ENCODE results near the gene OR6C2. TPM values are rescaled to one million over a fixed set of nuclear protein-coding genes. Genes with fewer than 3 reads are reported as not detected.

OR6C2 gene
- total RNA-seq, 6 experiments from 2014 or later: not detected

- no peaks in the 10 kb centered on the region for H3K9me3 ChIP-seq
- no peaks in the 10 kb centered on the region for H3K4me1 ChIP-seq
- DNase-seq: no peak
- no peaks in the 10 kb centered on the region for H3K27me3 ChIP-seq
- 37% methylated on average over 2 of the region's 2 CpGs for WGBS (ENCODE audit: insufficient coverage, low coverage, low lambda C conversion rate, missing lambda C conversion rate)
- H3K36me3 ChIP-seq: no peaks in the 10 kb centered on the region
- H3K4me3 ChIP-seq: no peak within 1 kb of the TSS
- no peak within 1 kb of the TSS for H3K27ac ChIP-seq
- ATAC-seq: no peak
- TF ChIP-seq CTCF (IDR thresholded peaks at IDR 0.05) (no peak), POLR2A (IDR thresholded peaks at IDR 0.05) (no peak)
- intact Hi-C loops (cut with DNase I): no loop called here
These were observed 48.2 kb downstream of the OR6C2 start, which contains the start of gene OR6C68 for GRCh38 chr12:55492078-55492477. Gene OR6C68 (plus strand): TSS chr12:55492378. CDS start chr12:55492378, 0 bp downstream.

- WGBS (ENCODE audit: insufficient coverage, low coverage, low lambda C conversion rate, missing lambda C conversion rate): 77% methylated on average over 5 of the region's 5 CpGs
These were observed 51.6 kb downstream of the OR6C2 start for GRCh38 chr12:55495490-55495889.

GRCh38 chr12:55499231-55499630 is 55.4 kb downstream of the OR6C2 start:
- intact Hi-C loops (cut with DNase I): no loop called here
- ATAC-seq (no peak), DNase-seq (no peak)
- Histone ChIP-seq H3K27ac (no peak overlapping the region), H3K4me1 (no peaks in the 10 kb centered on the region), H3K36me3 (no peaks in the 10 kb centered on the region), H3K27me3 (no peaks in the 10 kb centered on the region), H3K4me3 (no peak overlapping the region), H3K9me3 (no peaks in the 10 kb centered on the region)
- TF ChIP-seq POLR2A (IDR thresholded peaks at IDR 0.05) (no peak), CTCF (IDR thresholded peaks at IDR 0.05) (no peak)
- WGBS (ENCODE audit: insufficient coverage, low coverage, low lambda C conversion rate, missing lambda C conversion rate): 62% methylated on average over 4 of the region's 4 CpGs

More at GRCh38 chr12:55495490-55495889, 51.6 kb downstream of the OR6C2 start:
- DNase-seq: no peak
- no peaks in the 10 kb centered on the region for H3K4me1 ChIP-seq
- no peak for ATAC-seq
- no peak overlapping the region for H3K27ac ChIP-seq
- TF ChIP-seq CTCF (IDR thresholded peaks at IDR 0.05) (no peak), POLR2A (IDR thresholded peaks at IDR 0.05) (no peak)
- no peaks in the 10 kb centered on the region for H3K36me3 ChIP-seq
- H3K27me3 ChIP-seq: no peaks in the 10 kb centered on the region
- no peaks in the 10 kb centered on the region for H3K9me3 ChIP-seq
- H3K4me3 ChIP-seq: no peak overlapping the region
- intact Hi-C loops (cut with DNase I): no loop called here

GRCh38 chr12:55499810-55500252 is 56.0 kb downstream of the OR6C2 start:
- intact Hi-C loops (cut with DNase I): no loop called here
- Histone ChIP-seq H3K4me1 (no peaks in the 10 kb centered on the region), H3K27ac (no peak overlapping the region), H3K9me3 (no peaks in the 10 kb centered on the region), H3K36me3 (no peaks in the 10 kb centered on the region), H3K4me3 (no peak overlapping the region), H3K27me3 (no peaks in the 10 kb centered on the region)
- peak; percentile 31 to 72 (median 44) for ATAC-seq
- no peak for DNase-seq
- 19% methylated on average over 2 of the region's 2 CpGs for WGBS (ENCODE audit: insufficient coverage, low coverage, low lambda C conversion rate, missing lambda C conversion rate)
- no peak for TF ChIP-seq CTCF (IDR thresholded peaks at IDR 0.05)
- no peak for TF ChIP-seq POLR2A (IDR thresholded peaks at IDR 0.05)

- Histone ChIP-seq H3K36me3 (no peaks in the 10 kb centered on the region), H3K4me3 (no peak overlapping the region), H3K9me3 (no peaks in the 10 kb centered on the region), H3K27me3 (no peaks in the 10 kb centered on the region), H3K4me1 (no peaks in the 10 kb centered on the region), H3K27ac (no peak overlapping the region)
- TF ChIP-seq POLR2A (IDR thresholded peaks at IDR 0.05) (no peak), CTCF (IDR thresholded peaks at IDR 0.05) (no peak)
- 18% methylated on average over 2 of the region's 2 CpGs for WGBS (ENCODE audit: insufficient coverage, low coverage, low lambda C conversion rate, missing lambda C conversion rate)
- ATAC-seq: no peak
- intact Hi-C loops (cut with DNase I): no loop called here
- DNase-seq: no peak
These were observed 57.7 kb downstream of the OR6C2 start for GRCh38 chr12:55501601-55502000.

Data from right lobe of liver (tissue), 6 donors.